PC-3 (cell line): ENCODE data around the gene DYNLL1.

Experiments used
- EZH2 ChIP-seq: fragments of 300-600 bp; sonication (generic); IDR thresholded peaks from one replicate; pipeline ENCODE4 v1.6.1; 2017; ENCODE audit warnings: antibody characterized with exemption, mild to moderate bottlenecking, low read length; ENCODE audit not compliant: unreplicated experiment
- EZH2phosphoT487 ChIP-seq: fragments of 300-600 bp; sonication (generic); IDR thresholded peaks from 2 replicates; pipeline ENCODE4 v1.6.1; 2018; ENCODE audit warnings: mild to moderate bottlenecking, antibody characterized with exemption, low read length, borderline replicate concordance

DNA sequence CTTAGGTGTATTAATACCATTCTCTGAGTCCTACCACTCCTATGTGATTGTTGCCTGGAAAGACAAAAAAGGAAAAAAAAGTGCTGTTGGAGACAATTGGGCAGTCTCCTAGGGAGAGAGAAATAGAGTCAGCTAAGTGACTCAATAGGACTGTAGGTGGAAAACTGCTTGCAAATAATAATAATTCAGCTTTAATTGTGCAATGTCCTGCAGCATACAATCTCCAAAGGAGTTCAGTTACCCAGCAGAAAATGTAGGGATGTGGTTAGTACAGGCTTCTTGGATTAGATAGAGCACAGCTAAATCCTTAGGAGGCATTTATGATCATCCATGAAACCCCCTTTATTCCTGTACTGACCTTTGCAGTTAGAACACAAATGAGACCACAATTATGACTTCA lies 23.4 kb upstream of the DYNLL1 start:
- TF ChIP-seq EZH2phosphoT487 (no peak), EZH2 (no peak)
